AML-193 (cell line): Measurements from ENCODE around the gene OMA1.
"Not testable (repeated sequence)": the region's sequence is repeated elsewhere in the genome, so short reads cannot be mapped to it uniquely, and the experiment has no call there.

Source experiments
- DNase-seq, 2 experiments: peaks; one replicate each; lab custom pipeline; 2025; lab: John Stamatoyannopoulos, UW

OMA1 gene

GRCh38 chr1:58528518-58528917, 18.0 kb downstream of the OMA1 start:
- no peak for DNase-seq

DNA sequence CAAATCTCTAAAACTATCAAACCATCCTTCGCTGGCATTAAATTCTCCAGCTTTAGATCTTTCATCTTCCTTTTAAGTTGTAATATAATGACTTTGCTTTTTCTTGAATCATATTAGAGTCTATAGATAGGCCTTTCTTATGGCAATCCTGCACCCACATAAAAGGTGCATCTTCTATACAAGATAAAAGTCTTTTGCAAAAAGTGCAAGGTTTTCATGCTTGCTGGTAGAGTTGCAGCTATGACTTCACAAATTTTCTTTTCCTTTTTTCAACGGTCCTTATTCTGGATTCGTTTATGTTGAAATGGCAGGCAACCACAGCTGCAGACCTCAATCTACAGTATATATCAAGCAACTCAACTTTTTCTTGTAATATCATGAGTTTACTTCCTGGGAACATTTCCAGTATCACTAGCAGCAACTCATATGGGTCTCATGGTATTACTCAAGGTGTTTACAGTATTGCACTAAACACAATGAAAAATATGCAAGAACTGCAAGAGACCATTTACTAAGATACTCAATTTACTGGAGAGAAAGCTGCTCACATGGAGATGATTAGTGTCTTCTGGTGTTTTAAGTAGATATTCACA, 22.1 kb downstream of the OMA1 start:
- peak; percentile 92 to 95 for DNase-seq

DNA sequence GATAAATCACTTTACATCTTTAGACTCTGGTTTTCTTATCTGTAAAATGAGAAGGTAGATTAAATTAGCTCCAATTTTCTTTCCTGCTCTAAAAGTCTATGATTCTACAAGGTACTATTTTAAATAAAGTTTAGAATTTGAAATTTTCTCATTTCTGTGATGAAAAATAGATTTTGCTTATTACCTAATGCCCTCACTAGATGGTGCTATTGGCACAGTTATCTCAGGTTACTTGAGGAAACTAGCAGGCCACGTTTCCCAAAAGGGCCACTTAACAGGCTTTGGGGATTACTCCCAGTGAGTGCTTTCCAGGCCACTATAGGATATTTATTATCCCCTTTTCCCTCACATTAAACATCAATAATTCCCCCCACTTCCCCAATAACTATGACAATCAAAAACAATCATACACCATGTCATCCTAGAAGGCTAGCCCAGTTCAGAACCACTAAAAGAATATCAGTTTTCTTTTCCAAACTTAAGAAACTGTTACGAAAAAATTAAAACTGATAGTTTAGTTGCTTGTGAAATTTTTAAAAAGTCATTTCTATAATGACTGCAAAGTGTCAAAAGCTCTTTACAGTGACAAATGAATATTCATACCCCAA, 30.6 kb downstream of the OMA1 start:
- peak; percentile 68 to 76 for DNase-seq

- DNase-seq: no peak
Observed at GRCh38 chr1:58513956-58514355, 32.6 kb downstream of the OMA1 start.

DNA sequence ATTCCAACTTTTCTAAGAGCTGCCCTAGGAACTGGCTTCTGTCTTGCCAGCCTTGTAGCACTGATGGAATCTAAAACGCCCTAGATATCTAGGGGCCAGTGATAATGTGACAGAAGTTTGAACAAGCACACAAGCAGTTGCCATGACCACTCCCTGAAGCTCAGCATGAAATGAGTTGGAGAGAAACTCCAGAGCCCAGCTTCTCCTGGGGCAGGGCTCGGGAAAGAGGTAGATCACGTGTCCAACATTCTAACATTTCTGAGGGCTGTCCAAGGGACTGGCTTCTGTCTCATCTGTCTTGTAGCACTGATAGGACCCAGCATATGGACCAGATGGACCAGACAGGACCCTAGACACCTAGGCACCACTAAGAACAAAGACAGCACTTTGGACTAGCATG, 37.9 kb downstream of the OMA1 start:
- no peak for DNase-seq

GRCh38 chr1:58505286-58505685, 41.2 kb downstream of the OMA1 start:
- no peak for DNase-seq

- no peak for DNase-seq
Observed at GRCh38 chr1:58502519-58502918, 44.0 kb downstream of the OMA1 start.

GRCh38 chr1:58500043-58500442, 46.5 kb downstream of the OMA1 start:
- no peak for DNase-seq

DNA sequence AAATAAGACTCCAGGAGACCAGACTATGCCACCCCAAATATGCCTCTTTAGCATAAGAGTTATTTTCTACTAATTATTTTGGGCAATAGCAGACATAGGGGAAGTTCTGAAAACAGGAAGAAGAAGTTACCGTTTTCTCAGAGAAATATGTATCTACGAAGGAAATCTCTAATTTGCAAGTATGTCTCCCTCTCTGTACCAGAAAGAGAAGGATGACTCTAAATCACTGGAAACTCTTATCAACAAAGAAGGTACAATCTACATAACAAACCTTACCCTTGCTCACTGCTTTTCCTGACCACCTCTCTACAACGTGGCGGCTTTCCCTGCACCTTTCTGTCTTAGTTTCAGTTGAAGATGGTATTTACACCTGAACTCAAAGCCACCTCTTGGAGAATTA, 49.0 kb downstream of the OMA1 start:
- peak; percentile 48 to 69 for DNase-seq

DNA sequence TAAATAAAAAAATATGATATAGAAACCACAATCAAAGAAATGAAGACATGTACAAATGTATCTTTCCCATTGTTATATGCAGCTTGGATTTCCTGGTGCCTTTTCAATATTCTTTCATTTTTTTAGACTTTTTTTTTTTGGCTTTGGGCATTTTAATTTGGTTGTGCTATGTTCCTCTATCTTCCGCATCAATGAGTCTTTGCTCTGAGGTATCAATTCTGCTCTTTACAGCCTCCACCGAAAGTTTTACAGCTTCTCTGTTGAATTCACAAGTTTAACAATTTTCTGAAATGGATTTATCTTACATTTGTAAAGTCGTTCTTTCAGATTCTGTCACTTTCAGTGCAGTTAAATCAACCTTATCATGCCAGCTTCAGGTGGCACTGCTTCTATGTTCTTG, 50.5 kb downstream of the OMA1 start:
- DNase-seq: no peak

GRCh38 chr1:58488914-58489313, 57.6 kb downstream of the OMA1 start:
- not testable (repeated sequence) for DNase-seq

DNA sequence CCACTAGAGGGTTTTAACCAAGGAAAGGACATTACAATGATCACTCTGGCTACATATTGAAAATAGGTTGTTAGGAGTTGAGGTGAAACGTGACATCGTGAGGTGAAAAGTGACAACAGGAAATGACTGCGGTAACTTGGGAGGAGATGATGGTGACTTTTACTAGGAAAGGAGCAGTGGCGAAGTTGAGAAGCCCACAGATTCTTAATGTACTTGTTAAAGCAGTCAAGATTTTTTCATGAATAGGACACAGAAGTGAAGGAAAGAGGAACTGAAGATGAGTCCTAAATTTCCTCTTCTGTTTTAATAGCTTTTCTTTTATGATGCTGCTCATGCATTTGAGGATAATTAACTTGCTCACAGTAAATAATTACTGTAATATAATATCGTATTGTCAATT, 59.5 kb downstream of the OMA1 start:
- DNase-seq: no peak

GRCh38 chr1:58481962-58482361, 64.6 kb downstream of the OMA1 start:
- DNase-seq: no peak

DNA sequence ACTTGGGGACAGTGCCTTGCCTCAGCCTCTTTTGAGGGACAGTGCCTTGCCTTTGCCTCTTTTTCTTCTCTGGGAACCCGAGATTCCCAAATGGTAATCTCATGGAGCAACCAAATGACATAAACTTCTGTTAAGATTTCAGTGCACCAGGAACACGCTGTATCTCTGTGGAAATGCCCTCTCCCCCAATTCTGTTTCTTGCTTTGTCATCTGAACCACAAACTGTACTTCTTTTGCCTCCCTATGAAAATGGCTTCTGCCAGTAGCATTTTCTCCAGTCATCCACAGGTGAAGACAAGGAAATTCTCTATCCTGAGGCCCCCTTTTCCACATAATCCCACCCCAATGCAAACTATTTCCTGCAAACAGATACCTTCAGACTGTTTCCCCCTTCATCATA, 66.3 kb downstream of the OMA1 start:
- no peak for DNase-seq

DNA sequence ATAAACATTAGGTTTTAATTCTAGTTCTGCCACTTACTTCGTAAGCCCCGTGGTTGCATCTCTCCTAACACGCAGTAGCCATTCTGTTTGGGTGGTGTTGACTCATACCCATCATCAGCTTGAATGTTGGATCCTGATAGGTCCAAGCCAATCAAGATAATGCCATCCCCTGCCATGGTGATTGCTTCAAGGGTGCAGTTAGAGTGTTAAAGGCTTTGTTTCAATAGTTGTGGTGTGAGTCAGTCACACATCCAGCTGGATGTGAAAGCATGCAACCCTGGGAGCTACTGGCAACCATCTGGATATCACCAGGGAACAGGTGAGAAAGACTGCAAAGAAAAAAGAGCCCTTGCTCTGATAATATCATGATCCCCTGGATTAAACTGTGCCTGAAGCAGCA, 69.1 kb downstream of the OMA1 start:
- DNase-seq: no peak

GRCh38 chr1:58476179-58476578, 70.3 kb downstream of the OMA1 start:
- DNase-seq: no peak

- DNase-seq: no peak
Observed at GRCh38 chr1:58469476-58469875, 77.0 kb downstream of the OMA1 start.

- DNase-seq: no peak
Observed at GRCh38 chr1:58469016-58469415, 77.5 kb downstream of the OMA1 start.

DNA sequence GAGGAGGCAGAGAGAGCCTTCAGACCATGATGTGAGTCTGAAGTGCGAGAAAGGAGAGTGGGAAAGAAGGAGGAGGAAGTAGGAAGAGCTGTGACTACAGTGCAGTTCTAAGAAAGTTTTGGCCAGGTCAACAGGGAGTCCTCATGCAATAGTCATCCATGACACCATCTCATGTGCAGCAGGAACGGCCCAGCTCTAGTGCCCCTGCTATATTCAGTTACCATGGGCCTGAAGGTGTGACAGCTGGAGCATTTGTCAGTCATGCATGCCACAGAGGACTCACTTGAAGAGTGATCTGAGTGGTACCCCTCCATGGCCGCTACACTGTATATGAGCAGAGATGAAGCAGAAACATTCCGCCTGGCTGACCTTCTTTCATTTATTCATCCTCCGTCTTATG, 77.9 kb downstream of the OMA1 start:
- no peak for DNase-seq

DNA sequence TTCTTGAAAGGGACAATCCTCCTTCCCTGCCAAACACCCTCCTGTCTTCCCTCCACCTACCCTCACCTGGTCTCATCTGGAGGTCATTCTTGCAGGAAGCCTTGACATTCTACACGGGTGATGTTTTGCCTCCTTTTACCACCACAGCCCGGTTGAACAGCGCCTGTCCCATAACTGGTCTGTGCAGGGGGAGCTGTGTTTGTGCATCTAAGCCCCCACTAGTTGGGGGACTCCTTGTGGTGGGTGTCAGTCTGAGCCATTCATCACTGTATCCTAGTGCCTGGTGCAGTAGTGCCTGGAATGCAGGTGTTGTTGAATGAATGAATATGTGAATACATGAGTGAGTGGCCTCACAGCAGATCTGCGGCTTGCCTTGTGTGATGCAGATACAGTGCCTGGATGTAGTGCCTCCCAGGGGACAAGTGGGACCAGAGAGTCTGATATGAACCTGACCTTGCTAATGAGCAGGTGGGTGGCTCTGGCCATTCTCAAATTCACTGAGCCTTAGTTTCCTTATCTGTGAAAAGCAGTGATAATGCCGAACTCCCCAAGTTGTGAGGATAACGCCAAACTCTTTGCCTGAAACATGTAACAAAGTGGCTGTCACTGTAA, 79.8 kb downstream of the OMA1 start:
- no peak for DNase-seq

GRCh38 chr1:58465825-58466629, 80.5 kb downstream of the OMA1 start:
- DNase-seq: no peak

DNA sequence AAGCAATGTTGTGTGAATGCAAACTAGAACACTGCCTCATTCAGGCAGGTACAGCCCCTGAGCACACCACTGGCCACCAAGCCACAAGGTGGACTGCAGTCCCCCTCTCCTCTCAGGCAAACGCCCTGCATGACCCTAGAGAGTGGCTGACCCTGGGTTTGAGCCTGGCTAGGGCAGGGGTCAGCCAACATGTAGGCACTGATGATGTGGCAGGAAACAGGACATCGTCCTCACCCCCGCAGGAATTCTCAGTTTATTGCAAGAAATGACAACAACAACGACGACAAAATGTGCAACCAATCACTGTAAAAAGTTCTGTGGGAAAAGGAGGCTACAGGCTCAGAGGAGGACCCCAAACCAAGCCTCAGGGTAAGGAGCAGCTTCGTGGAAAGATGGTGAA, 81.3 kb downstream of the OMA1 start:
- no peak for DNase-seq

- DNase-seq: no peak
Observed at GRCh38 chr1:58460469-58460868, 86.1 kb downstream of the OMA1 start.
